HepG2 (cell line): ENCODE data around the gene ITGA2. TPM values are rescaled to one million over a fixed set of nuclear protein-coding genes. Genes with fewer than 3 reads are reported as not detected.
A peak's percentile ranks its signal among the peaks of the same experiment; 100 is the strongest.

ENCODE experiments used
- FOXP1 ChIP-seq, 2 experiments: fragments of 450-650 bp in 1 of 2; IDR thresholded peaks; 2 replicates each; pipeline ENCODE4 v1.6.1; 2017 to 2018; ENCODE audit warnings: antibody characterized with exemption in 1 of 2
- HNRNPLL ChIP-seq: fragments of 200-400 bp; formaldehyde crosslinking; IDR thresholded peaks from 2 replicates; pipeline ENCODE4 v1.6.1; 2017; ENCODE audit warnings: mild to moderate bottlenecking, low read depth, low read length; ENCODE audit not compliant: poor library complexity, severe bottlenecking
- KDM3A ChIP-seq: IDR thresholded peaks from 2 replicates; pipeline ENCODE4 v1.6.1; 2018; ENCODE audit warnings: low read depth, missing compliant biosample characterization
- KLF13 ChIP-seq: sonication (generic); formaldehyde crosslinking; IDR thresholded peaks from 2 replicates; pipeline ENCODE4 v1.4.0; 2020; ENCODE audit warnings: mild to moderate bottlenecking, missing genetic modification reagents
- PCBP1 ChIP-seq: fragments of 200-400 bp; formaldehyde crosslinking; IDR thresholded peaks from 2 replicates; pipeline ENCODE4 v1.6.1; 2017; ENCODE audit warnings: mild to moderate bottlenecking, low read depth, low read length, borderline replicate concordance
- SOX5 ChIP-seq: IDR thresholded peaks from 2 replicates; pipeline ENCODE4 v1.6.1; 2016; ENCODE audit warnings: borderline replicate concordance
- TIGD3 ChIP-seq: sonication (generic); formaldehyde crosslinking; IDR thresholded peaks from 2 replicates; pipeline ENCODE4 v1.5.1; 2020; ENCODE audit warnings: mild to moderate bottlenecking, missing genetic modification reagents, borderline replicate concordance
- ZBED4 ChIP-seq: sonication (generic); formaldehyde crosslinking; IDR thresholded peaks from 2 replicates; pipeline ENCODE4 v1.4.0; 2020; ENCODE audit warnings: missing genetic modification reagents, borderline replicate concordance
- ZNF318 ChIP-seq: sonication (generic); formaldehyde crosslinking; IDR thresholded peaks from 2 replicates; pipeline ENCODE4 v1.4.0; 2020; ENCODE audit warnings: mild to moderate bottlenecking, missing genetic modification reagents
- polyA plus RNA-seq, 8 experiments: library from polyadenylated mRNA; depleted of rRNA in 3 of 8; stranded (reverse) in 7 of 8; unstranded in 1 of 8; fragments of >200 nt; fragmentation: Illumina TruSeq in 4 of 8; extraction: Trizol in 4 of 8; gene quantifications; 2 replicates each; pipeline versions ENCODE4 v1.2.1 to v1.2.3, GENCODE V29; 2011 to 2016; ENCODE audit warnings: low read depth in 4 of 8, missing spikeins in 1 of 8, mixed read lengths in 1 of 8; ENCODE audit not compliant: insufficient read depth in 1 of 8
- total RNA-seq, 5 experiments: library from RNA; depleted of rRNA; stranded (reverse); fragments of >200 nt; fragmentation: Illumina TruSeq; extraction: Trizol; gene quantifications; 2 replicates each; pipeline ENCODE4 v1.2.3, GENCODE V29; 2016; ENCODE audit warnings: low read depth in 1 of 5
- TF ChIP-seq, protein P1 (sequence below): sonication (generic); formaldehyde crosslinking; conservative IDR thresholded peaks from 2 replicates; pipeline ENCODE4 v1.4.0; 2020; ENCODE audit warnings: mild to moderate bottlenecking, missing genetic modification reagents, moderate library complexity

ITGA2 gene
- total and polyA plus RNA-seq, 2 of the 13 experiments (the other 11 are each of a cell fraction or from before 2014, with no cell fraction given), result 15.8 to 58.3 TPM

DNA sequence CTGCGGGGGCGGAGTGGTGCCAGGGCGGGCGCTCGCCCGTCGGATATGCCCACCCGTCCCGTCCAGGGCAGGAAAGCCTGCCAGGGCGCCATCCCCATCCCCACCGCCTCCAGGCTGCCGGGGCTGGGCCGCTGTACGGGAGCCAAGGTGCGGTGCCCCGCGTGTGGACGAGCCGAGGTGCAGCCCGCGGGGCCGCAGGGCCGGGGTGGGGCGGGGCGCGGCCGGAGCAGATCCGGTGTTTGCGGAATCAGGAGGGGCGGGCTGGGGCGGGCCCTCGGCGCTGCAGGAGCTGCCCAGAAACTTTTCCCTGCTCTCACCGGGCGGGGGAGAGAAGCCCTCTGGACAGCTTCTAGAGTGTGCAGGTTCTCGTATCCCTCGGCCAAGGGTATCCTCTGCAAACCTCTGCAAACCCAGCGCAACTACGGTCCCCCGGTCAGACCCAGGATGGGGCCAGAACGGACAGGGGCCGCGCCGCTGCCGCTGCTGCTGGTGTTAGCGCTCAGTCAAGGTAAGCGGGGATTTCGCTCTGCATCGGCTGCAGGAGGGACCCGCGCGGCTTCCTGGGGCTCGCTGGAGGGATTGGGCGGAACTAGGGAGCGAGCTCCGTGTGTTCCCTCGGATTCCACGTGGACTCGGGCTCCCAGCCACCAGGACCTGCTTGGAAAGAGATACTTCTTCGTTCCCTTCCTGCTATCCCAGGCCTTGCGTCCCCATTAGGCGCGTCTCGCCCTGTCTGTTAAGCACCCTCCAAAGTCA, at the start of gene ITGA2 (continued):
- TF ChIP-seq ZNF318 (CRISPR knock-in tag) (no peak), SOX5 (CRISPR knock-in tag) (peak; percentile 51; the same call in 1 of the 2 replicates), KLF13 (CRISPR knock-in tag) (no peak), PCBP1 (no peak), HNRNPLL (peak; percentile 95), KDM3A (CRISPR knock-in tag) (peak; percentile 51; the same call in 1 of the 2 replicates), FOXP1 (IDR thresholded peaks at IDR 0.05) (no peak), FOXP1 (CRISPR knock-in tag; IDR thresholded peaks at IDR 0.05) (no peak), TIGD3 (no peak), ZBED4 (CRISPR knock-in tag) (no peak; the same call in 1 of the 2 replicates)
- TF ChIP-seq, protein P1, sequence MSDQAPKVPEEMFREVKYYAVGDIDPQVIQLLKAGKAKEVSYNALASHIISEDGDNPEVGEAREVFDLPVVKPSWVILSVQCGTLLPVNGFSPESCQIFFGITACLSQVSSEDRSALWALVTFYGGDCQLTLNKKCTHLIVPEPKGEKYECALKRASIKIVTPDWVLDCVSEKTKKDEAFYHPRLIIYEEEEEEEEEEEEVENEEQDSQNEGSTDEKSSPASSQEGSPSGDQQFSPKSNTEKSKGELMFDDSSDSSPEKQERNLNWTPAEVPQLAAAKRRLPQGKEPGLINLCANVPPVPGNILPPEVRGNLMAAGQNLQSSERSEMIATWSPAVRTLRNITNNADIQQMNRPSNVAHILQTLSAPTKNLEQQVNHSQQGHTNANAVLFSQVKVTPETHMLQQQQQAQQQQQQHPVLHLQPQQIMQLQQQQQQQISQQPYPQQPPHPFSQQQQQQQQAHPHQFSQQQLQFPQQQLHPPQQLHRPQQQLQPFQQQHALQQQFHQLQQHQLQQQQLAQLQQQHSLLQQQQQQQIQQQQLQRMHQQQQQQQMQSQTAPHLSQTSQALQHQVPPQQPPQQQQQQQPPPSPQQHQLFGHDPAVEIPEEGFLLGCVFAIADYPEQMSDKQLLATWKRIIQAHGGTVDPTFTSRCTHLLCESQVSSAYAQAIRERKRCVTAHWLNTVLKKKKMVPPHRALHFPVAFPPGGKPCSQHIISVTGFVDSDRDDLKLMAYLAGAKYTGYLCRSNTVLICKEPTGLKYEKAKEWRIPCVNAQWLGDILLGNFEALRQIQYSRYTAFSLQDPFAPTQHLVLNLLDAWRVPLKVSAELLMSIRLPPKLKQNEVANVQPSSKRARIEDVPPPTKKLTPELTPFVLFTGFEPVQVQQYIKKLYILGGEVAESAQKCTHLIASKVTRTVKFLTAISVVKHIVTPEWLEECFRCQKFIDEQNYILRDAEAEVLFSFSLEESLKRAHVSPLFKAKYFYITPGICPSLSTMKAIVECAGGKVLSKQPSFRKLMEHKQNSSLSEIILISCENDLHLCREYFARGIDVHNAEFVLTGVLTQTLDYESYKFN (CRISPR knock-in tag), result peak; percentile 49; the same call in 1 of the 2 replicates
